ENCODE results near the gene SLC9A2.

The SLC9A2 gene

DNA sequence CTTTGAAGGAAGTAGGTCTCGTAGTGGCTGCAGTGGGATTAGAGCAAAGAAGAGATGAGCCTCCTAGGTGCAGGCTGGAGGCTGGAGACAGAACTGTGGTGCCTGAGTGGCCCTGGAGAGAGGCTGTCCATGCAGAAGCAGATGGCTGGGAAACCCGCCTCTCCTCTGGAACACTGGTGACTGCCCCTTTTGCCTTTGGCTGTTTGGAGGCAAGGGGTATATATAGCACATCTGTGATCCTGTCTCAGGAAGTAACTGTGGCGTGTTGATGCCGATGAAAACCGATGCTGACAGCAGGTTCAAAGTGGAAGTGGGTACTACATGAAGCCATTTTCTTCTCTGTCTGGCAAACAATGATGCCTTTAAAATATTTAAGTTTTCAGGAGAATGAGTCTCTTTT, 43.5 kb downstream of the SLC9A2 start:
- no CpG with 5 or more reads among the region's 5 CpGs for WGBS, 2 donors (ENCODE audit: extremely low coverage in 2 of 2, insufficient read length in 2 of 2, insufficient replicate concordance in 1 of 2)

DNA sequence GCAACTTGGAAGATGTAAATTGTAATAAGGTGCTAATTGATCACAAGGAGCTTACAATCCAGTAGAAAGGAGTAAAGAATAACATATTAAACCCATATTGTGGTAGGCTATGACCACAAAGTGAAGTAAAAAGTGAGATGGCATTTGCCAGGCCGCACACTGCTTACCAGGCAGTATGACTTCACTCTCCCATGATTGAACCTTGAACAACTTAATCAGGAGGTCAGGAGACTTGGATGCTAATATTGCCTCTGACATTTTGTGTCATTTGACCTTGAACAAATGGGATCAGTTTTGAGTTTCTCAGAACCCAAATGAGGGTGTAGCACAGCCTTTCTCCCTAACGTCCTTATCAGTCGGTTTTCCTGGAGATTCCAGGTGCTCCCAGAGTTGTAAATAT, 44.0 kb downstream of the SLC9A2 start:
- Histone ChIP-seq H3K23ac (ENCODE audit: low read depth, low read length, poor library complexity) (no peak overlapping the region), H4K91ac (ENCODE audit: low read depth, low read length, poor library complexity) (no peak overlapping the region), H2BK15ac (ENCODE audit: low read length) (no peak overlapping the region), H3K27ac (replicated peaks; ENCODE audit: low read length) (no peak overlapping the region), H3K4me1 (ENCODE audit: control insufficient read depth in 2 of 2, insufficient read depth in 1 of 2, low read depth in 1 of 2, low read length in 2 of 2) (no peaks in the 10 kb centered on the region), H2BK12ac (ENCODE audit: low read length) (no peak overlapping the region), H3K9me3 (replicated peaks in 1 of 2; ENCODE audit: control insufficient read depth in 2 of 2, insufficient read depth in 1 of 2, low read depth in 1 of 2, low read length in 2 of 2) (no peaks in the 10 kb centered on the region), H2AFZ (ENCODE audit: low read length) (no peak overlapping the region), H2AK5ac (ENCODE audit: low read depth, low read length) (no peak overlapping the region), H4K8ac (ENCODE audit: low read depth, low read length) (no peak overlapping the region), H2BK5ac (ENCODE audit: low read length) (no peak overlapping the region), H3K4me3 (ENCODE audit: low read length in 2 of 2) (no peak overlapping the region), H3K27me3 (ENCODE audit: control insufficient read depth in 3 of 3, insufficient read depth in 3 of 3, low read depth in 1 of 3, low read length in 3 of 3) (peaks cover 0 to 13% (median 0%) of the 10 kb centered on the region in 3 experiments), H3K79me1 (ENCODE audit: low read depth, low read length) (no peaks in the 10 kb centered on the region), H3K4ac (ENCODE audit: low read length) (no peak overlapping the region), H2BK120ac (ENCODE audit: low read depth, low read length) (no peak overlapping the region), H3K14ac (ENCODE audit: low read length) (no peak overlapping the region), H3K36me3 (replicated peaks in 1 of 2; ENCODE audit: control insufficient read depth in 2 of 2, insufficient read depth in 2 of 2, low read length in 2 of 2) (no peaks in the 10 kb centered on the region), H3K18ac (ENCODE audit: low read length) (no peak overlapping the region), H3K4me2 (ENCODE audit: insufficient read depth, low read length, poor library complexity, severe bottlenecking) (no peak overlapping the region), H3K9ac (ENCODE audit: low read depth, low read length, poor library complexity) (no peak overlapping the region)
- DNase-seq (ENCODE audit: low spot score): no peak
- no CpG with 5 or more reads among the region's 3 CpGs for whole genome bisulfite sequencing, 2 donors (ENCODE audit: extremely low coverage in 2 of 2, insufficient read length in 2 of 2, insufficient replicate concordance in 1 of 2)

More for the DNA sequence above, 43.5 kb downstream of the SLC9A2 start:
- Histone ChIP-seq H3K36me3 (replicated peaks in 1 of 2; ENCODE audit: control insufficient read depth in 2 of 2, insufficient read depth in 2 of 2, low read length in 2 of 2) (no peaks in the 10 kb centered on the region), H3K4me2 (ENCODE audit: insufficient read depth, low read length, poor library complexity, severe bottlenecking) (no peak overlapping the region), H3K9me3 (replicated peaks in 1 of 2; ENCODE audit: control insufficient read depth in 2 of 2, insufficient read depth in 1 of 2, low read depth in 1 of 2, low read length in 2 of 2) (no peaks in the 10 kb centered on the region), H3K9ac (ENCODE audit: low read depth, low read length, poor library complexity) (no peak overlapping the region), H4K91ac (ENCODE audit: low read depth, low read length, poor library complexity) (no peak overlapping the region), H3K4me1 (ENCODE audit: control insufficient read depth in 2 of 2, insufficient read depth in 1 of 2, low read depth in 1 of 2, low read length in 2 of 2) (no peaks in the 10 kb centered on the region), H2AFZ (ENCODE audit: low read length) (no peak overlapping the region), H2BK120ac (ENCODE audit: low read depth, low read length) (no peak overlapping the region), H3K18ac (ENCODE audit: low read length) (no peak overlapping the region), H3K4ac (ENCODE audit: low read length) (no peak overlapping the region), H2BK12ac (ENCODE audit: low read length) (no peak overlapping the region), H3K27ac (replicated peaks; ENCODE audit: low read length) (no peak overlapping the region), H3K14ac (ENCODE audit: low read length) (no peak overlapping the region), H3K23ac (ENCODE audit: low read depth, low read length, poor library complexity) (no peak overlapping the region), H3K4me3 (ENCODE audit: low read length in 2 of 2) (no peak overlapping the region), H2AK5ac (ENCODE audit: low read depth, low read length) (no peak overlapping the region), H4K8ac (ENCODE audit: low read depth, low read length) (no peak overlapping the region), H3K79me1 (ENCODE audit: low read depth, low read length) (no peaks in the 10 kb centered on the region), H2BK5ac (ENCODE audit: low read length) (no peak overlapping the region), H2BK15ac (ENCODE audit: low read length) (no peak overlapping the region), H3K27me3 (ENCODE audit: control insufficient read depth in 3 of 3, insufficient read depth in 3 of 3, low read depth in 1 of 3, low read length in 3 of 3) (peaks cover 0 to 13% (median 0%) of the 10 kb centered on the region in 3 experiments)
- no peak for DNase-seq (ENCODE audit: low spot score)

DNA sequence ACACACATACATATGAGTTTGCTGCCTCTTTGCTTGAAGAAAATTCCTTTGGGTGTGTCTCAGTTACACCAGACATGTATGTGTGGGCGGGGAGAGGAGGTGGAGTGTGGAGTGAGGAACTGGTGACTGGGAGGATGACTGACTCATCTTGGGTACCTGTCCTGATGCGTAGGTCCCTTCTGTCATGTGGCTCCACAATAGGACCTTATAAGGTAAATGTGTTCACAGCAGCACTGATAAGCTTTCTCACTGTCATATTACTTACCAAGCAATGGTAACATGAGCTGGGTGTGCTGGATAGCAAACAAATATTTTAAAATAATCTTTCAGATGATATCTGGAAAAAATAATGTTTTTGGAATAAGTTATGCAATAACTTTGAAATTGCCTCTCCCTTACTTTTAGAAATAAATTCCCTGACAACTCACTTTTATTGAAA, 45.1 kb downstream of the SLC9A2 start:
- no CpG with 5 or more reads among the region's 2 CpGs for WGBS, 2 donors (ENCODE audit: extremely low coverage in 2 of 2, insufficient read length in 2 of 2, insufficient replicate concordance in 1 of 2)
- DNase-seq (ENCODE audit: low spot score): no peak

DNA sequence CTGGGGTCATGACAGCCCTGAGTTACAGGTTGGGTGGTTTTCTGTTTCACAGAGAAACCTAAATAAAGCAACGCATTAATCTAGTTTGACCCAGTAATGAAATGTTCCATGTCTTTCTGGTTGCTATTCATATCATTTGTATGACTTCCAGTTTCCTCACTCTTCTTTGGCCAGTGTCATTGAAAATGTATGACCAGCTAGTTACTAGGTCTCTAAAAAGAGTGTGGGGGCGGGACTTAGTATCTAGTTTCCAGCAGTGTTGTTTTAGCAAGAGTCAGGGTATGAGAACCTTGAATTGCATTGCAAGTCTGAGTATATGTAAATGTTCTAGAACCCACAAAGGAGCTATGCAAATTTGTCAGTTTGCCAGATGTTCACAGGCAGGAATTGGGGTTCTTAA, 47.7 kb downstream of the SLC9A2 start:
- Histone ChIP-seq H2AFZ (ENCODE audit: low read length) (no peak overlapping the region), H3K4me1 (ENCODE audit: control insufficient read depth in 2 of 2, insufficient read depth in 1 of 2, low read depth in 1 of 2, low read length in 2 of 2) (no peaks in the 10 kb centered on the region), H3K4ac (ENCODE audit: low read length) (no peak overlapping the region), H3K4me2 (ENCODE audit: insufficient read depth, low read length, poor library complexity, severe bottlenecking) (no peak overlapping the region), H3K9ac (ENCODE audit: low read depth, low read length, poor library complexity) (no peak overlapping the region), H3K27ac (replicated peaks; ENCODE audit: low read length) (no peak overlapping the region), H2BK15ac (ENCODE audit: low read length) (no peak overlapping the region), H4K8ac (ENCODE audit: low read depth, low read length) (no peak overlapping the region), H3K23ac (ENCODE audit: low read depth, low read length, poor library complexity) (no peak overlapping the region), H3K27me3 (ENCODE audit: control insufficient read depth in 3 of 3, insufficient read depth in 3 of 3, low read depth in 1 of 3, low read length in 3 of 3) (peaks cover 0 to 11% (median 0%) of the 10 kb centered on the region in 3 experiments), H3K14ac (ENCODE audit: low read length) (no peak overlapping the region), H3K18ac (ENCODE audit: low read length) (no peak overlapping the region), H3K79me1 (ENCODE audit: low read depth, low read length) (no peaks in the 10 kb centered on the region), H3K9me3 (replicated peaks in 1 of 2; ENCODE audit: control insufficient read depth in 2 of 2, insufficient read depth in 1 of 2, low read depth in 1 of 2, low read length in 2 of 2) (no peaks in the 10 kb centered on the region), H4K91ac (ENCODE audit: low read depth, low read length, poor library complexity) (no peak overlapping the region), H2BK5ac (ENCODE audit: low read length) (no peak overlapping the region), H2AK5ac (ENCODE audit: low read depth, low read length) (no peak overlapping the region), H3K36me3 (replicated peaks in 1 of 2; ENCODE audit: control insufficient read depth in 2 of 2, insufficient read depth in 2 of 2, low read length in 2 of 2) (no peaks in the 10 kb centered on the region), H2BK120ac (ENCODE audit: low read depth, low read length) (no peak overlapping the region), H3K4me3 (ENCODE audit: low read length in 2 of 2) (no peak overlapping the region), H2BK12ac (ENCODE audit: low read length) (no peak overlapping the region)
- no CpG with 5 or more reads among the region's 2 CpGs for WGBS, 2 donors (ENCODE audit: extremely low coverage in 2 of 2, insufficient read length in 2 of 2, insufficient replicate concordance in 1 of 2)
- no peak for DNase-seq (ENCODE audit: low spot score)

More for the DNA sequence above, 45.1 kb downstream of the SLC9A2 start:
- H2BK5ac ChIP-seq (ENCODE audit: low read length): no peak overlapping the region
- no peak overlapping the region for H3K23ac ChIP-seq (ENCODE audit: low read depth, low read length, poor library complexity)
- H3K9me3 ChIP-seq (replicated peaks in 1 of 2; ENCODE audit: control insufficient read depth in 2 of 2, insufficient read depth in 1 of 2, low read depth in 1 of 2, low read length in 2 of 2): no peaks in the 10 kb centered on the region
- no peaks in the 10 kb centered on the region for H3K36me3 ChIP-seq (replicated peaks in 1 of 2; ENCODE audit: control insufficient read depth in 2 of 2, insufficient read depth in 2 of 2, low read length in 2 of 2)
- H4K91ac ChIP-seq (ENCODE audit: low read depth, low read length, poor library complexity): no peak overlapping the region
- no peak overlapping the region for H2BK15ac ChIP-seq (ENCODE audit: low read length)
- H2AK5ac ChIP-seq (ENCODE audit: low read depth, low read length): no peak overlapping the region
- no peak overlapping the region for H3K27ac ChIP-seq (replicated peaks; ENCODE audit: low read length)
- H3K9ac ChIP-seq (ENCODE audit: low read depth, low read length, poor library complexity): no peak overlapping the region
- H3K27me3 ChIP-seq (ENCODE audit: control insufficient read depth in 3 of 3, insufficient read depth in 3 of 3, low read depth in 1 of 3, low read length in 3 of 3): peaks cover 0 to 16% (median 0%) of the 10 kb centered on the region in 3 experiments
- no peak overlapping the region for H2BK12ac ChIP-seq (ENCODE audit: low read length)
- no peak overlapping the region for H4K8ac ChIP-seq (ENCODE audit: low read depth, low read length)
- no peak overlapping the region for H2BK120ac ChIP-seq (ENCODE audit: low read depth, low read length)
- no peaks in the 10 kb centered on the region for H3K79me1 ChIP-seq (ENCODE audit: low read depth, low read length)
- no peak overlapping the region for H3K14ac ChIP-seq (ENCODE audit: low read length)
- H3K4ac ChIP-seq (ENCODE audit: low read length): no peak overlapping the region
- no peak overlapping the region for H3K4me2 ChIP-seq (ENCODE audit: insufficient read depth, low read length, poor library complexity, severe bottlenecking)
- no peaks in the 10 kb centered on the region for H3K4me1 ChIP-seq (ENCODE audit: control insufficient read depth in 2 of 2, insufficient read depth in 1 of 2, low read depth in 1 of 2, low read length in 2 of 2)
- no peak overlapping the region for H3K18ac ChIP-seq (ENCODE audit: low read length)
- H3K4me3 ChIP-seq (ENCODE audit: low read length in 2 of 2): no peak overlapping the region
- H2AFZ ChIP-seq (ENCODE audit: low read length): no peak overlapping the region

All from neuronal stem cell (in vitro differentiated cells).